Tibial artery (tissue), 4 donors: ENCODE results near the gene INPP5B.
"Not testable (repeated sequence)": the region's sequence is repeated elsewhere in the genome, so short reads cannot be mapped to it uniquely, and the experiment has no call there.

Source experiments
- DNase-seq, 2 donors: peaks; one replicate each; pipeline ENCODE4 v3.0.0-alpha.2; 2019
- H3K27ac ChIP-seq, 2 donors: fragments of 200-600 bp; sonication (generic) in 1 of 2; 1 replicate in 1 of 2; 2 replicates in 1 of 2; pipeline ENCODE4 v1.5.1; 2018 to 2019; ENCODE audit warnings: mild to moderate bottlenecking in 1 of 2
- H3K27me3 ChIP-seq, 2 donors: fragments of 200-600 bp; sonication (generic) in 1 of 2; one replicate each; pipeline versions ENCODE4 v1.5.1 to v1.6.0; 2016 to 2019
- H3K36me3 ChIP-seq, 3 donors: fragments of 200-600 bp; sonication (generic) in 2 of 3; one replicate each; pipeline ENCODE4 v1.5.1; 2016 to 2019; ENCODE audit warnings: mild to moderate bottlenecking in 2 of 3
- H3K4me1 ChIP-seq, 4 donors: fragments of 200-600 bp; sonication (generic) in 2 of 4; 1 replicate in 3 of 4; 2 replicates in 1 of 4; pipeline ENCODE4 v1.5.1; 2016 to 2019
- H3K4me3 ChIP-seq, 2 donors: fragments of 200-600 bp; sonication (generic) in 1 of 2; 1 replicate in 1 of 2; 2 replicates in 1 of 2; pipeline ENCODE4 v1.5.1; 2018 to 2019; ENCODE audit warnings: mild to moderate bottlenecking in 2 of 2
- H3K9me3 ChIP-seq, 3 donors: fragments of 200-600 bp; sonication (generic) in 1 of 3; one replicate each; pipeline ENCODE4 v1.5.1; 2016 to 2019
- CTCF ChIP-seq, 2 experiments: fragments of 200-600 bp in 1 of 2; fragments of 450-650 bp in 1 of 2; IDR thresholded peaks; one replicate each; pipeline ENCODE4 v1.5.1; 2017 to 2019; ENCODE audit warnings: antibody characterized with exemption in 2 of 2, mild to moderate bottlenecking in 1 of 2, moderate library complexity in 1 of 2
- intact Hi-C: fragments of 100-400 bp; cut with DNase I; formaldehyde crosslinking; loops from one replicate; pipeline ENCODE4 v1.15.0; 2023; ENCODE audit warnings: low total_unique reads

The INPP5B gene

GRCh38 chr1:37902983-37903382 lies 43.9 kb downstream of the INPP5B start:
- no peak for DNase-seq
- Histone ChIP-seq H3K4me3 (no peak overlapping the region), H3K9me3 (no peaks in the 10 kb centered on the region), H3K27me3 (no peaks in the 10 kb centered on the region), H3K4me1 (peaks cover 0 to 39% (median 7%) of the 10 kb centered on the region in 4 donors), H3K36me3 (peaks cover 0 to 6% (median 5%) of the 10 kb centered on the region in 3 donors), H3K27ac (no peak overlapping the region)
- intact Hi-C loops = no loop called here
- no peak for TF ChIP-seq CTCF (IDR thresholded peaks at IDR 0.05)

GRCh38 chr1:37901893-37902225 lies 45.0 kb downstream of the INPP5B start:
- TF ChIP-seq CTCF (IDR thresholded peaks at IDR 0.05) = no peak
- H3K27me3 ChIP-seq = no peaks in the 10 kb centered on the region
- DNase-seq = no peak
- H3K4me3 ChIP-seq = no peak overlapping the region
- intact Hi-C loops = no loop called here
- H3K9me3 ChIP-seq = no peaks in the 10 kb centered on the region
- peaks cover 0 to 28% (median 3%) of the 10 kb centered on the region in 4 donors for H3K4me1 ChIP-seq
- H3K36me3 ChIP-seq = peaks cover 0 to 6% (median 5%) of the 10 kb centered on the region in 3 donors
- no peak overlapping the region for H3K27ac ChIP-seq

- Histone ChIP-seq H3K4me1 (peaks cover 0 to 22% (median 2%) of the 10 kb centered on the region in 4 donors), H3K27me3 (no peaks in the 10 kb centered on the region), H3K9me3 (no peaks in the 10 kb centered on the region), H3K4me3 (no peak overlapping the region), H3K36me3 (peaks cover 0 to 6% (median 5%) of the 10 kb centered on the region in 3 donors), H3K27ac (no peak overlapping the region)
- intact Hi-C loops = no loop called here
- TF ChIP-seq CTCF (IDR thresholded peaks at IDR 0.05) = no peak
- DNase-seq = no peak
Measured at GRCh38 chr1:37901191-37901892, 45.5 kb downstream of the INPP5B start.

- H3K27ac ChIP-seq, H3K4me3 ChIP-seq, H3K36me3 ChIP-seq, intact Hi-C loops, DNase-seq, H3K27me3 ChIP-seq, H3K4me1 ChIP-seq, H3K9me3 ChIP-seq: not testable (repeated sequence)
Measured at GRCh38 chr1:37897563-37897962, 49.3 kb downstream of the INPP5B start.

- no peak for TF ChIP-seq CTCF (IDR thresholded peaks at IDR 0.05)
- Histone ChIP-seq H3K36me3 (peaks cover 13 to 26% (median 18%) of the 10 kb centered on the region in 3 donors), H3K4me1 (peaks cover 0 to 9% (median 0%) of the 10 kb centered on the region in 4 donors), H3K9me3 (no peaks in the 10 kb centered on the region), H3K27ac (peak overlapping the region; percentile 48 to 63), H3K27me3 (no peaks in the 10 kb centered on the region), H3K4me3 (no peak overlapping the region)
- DNase-seq = no peak
- intact Hi-C loops = loop anchor here (5.0 kb wide), 1 partner anchor 39 kb away; no protein-coding TSS in a partner anchor
Measured at GRCh38 chr1:37893673-37894072, 53.2 kb downstream of the INPP5B start.

GRCh38 chr1:37892151-37893047 lies 54.5 kb downstream of the INPP5B start:
- Histone ChIP-seq H3K4me3 (no peak overlapping the region), H3K36me3 (peaks cover 25 to 39% (median 31%) of the 10 kb centered on the region in 3 donors), H3K9me3 (no peaks in the 10 kb centered on the region), H3K27ac (peak overlapping the region; percentile 48 to 63), H3K27me3 (no peaks in the 10 kb centered on the region), H3K4me1 (peaks cover 0 to 9% (median 0%) of the 10 kb centered on the region in 4 donors)
- TF ChIP-seq CTCF (IDR thresholded peaks at IDR 0.05) = no peak
- intact Hi-C loops = loop anchor here (5.0 kb wide), 1 partner anchor 40 kb away; no protein-coding TSS in a partner anchor
- no peak for DNase-seq
